ENCODE data around the gene TXNRD2.

DNA sequence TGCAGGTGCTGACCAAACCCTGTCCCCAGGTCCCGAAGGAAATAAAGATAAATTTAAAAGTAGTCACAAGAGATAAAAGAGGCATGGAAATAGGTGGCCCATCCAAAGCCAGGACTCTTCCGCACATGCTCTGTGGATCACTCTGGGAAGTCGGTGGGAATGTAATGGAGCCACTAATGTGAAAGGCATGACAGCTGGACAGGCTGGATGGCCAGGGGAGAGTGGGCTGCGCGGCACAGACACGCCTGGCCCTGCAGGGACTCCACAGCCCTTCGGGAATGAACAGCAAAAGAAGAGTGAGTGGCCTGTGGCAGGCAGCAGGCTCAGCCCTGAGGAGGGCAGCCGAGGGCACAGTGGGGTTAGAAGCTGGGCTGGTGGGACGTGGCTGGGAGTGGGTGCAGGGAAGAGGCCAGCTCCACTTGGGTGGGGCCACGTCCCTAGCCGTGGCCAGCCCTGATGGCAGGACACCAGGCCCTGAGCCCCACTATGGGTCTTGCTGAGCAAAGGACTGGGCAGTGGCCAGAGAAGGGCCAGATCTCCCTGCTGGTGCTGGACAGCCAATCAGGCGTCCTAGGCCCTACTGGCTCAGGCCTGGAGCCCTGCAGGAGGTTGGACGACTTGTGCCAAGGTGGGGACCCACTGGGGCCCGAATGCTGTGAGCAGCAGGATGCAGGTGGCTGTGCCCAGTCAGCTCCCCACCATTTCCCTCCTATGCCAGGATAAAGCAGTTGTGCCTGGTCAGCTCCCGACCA, 55.6 kb downstream of the TXNRD2 start:
- TF ChIP-seq CTCF (IDR thresholded peaks at IDR 0.05 in 2 of 3, conservative IDR thresholded peaks at IDR 0.05 in 1 of 3; ENCODE audit: control insufficient read depth in 2 of 3, extremely low read depth in 1 of 3, insufficient read depth in 1 of 3, low read depth in 3 of 3, low read length in 3 of 3) (no peak), KLF5 (IDR thresholded peaks at IDR 0.05; ENCODE audit: partially characterized antibody) (no peak), RBBP5 (conservative IDR thresholded peaks at IDR 0.05) (no peak), POLR2A (IDR thresholded peaks at IDR 0.05; ENCODE audit: low read depth, low read length) (no peak), TAF1 (IDR thresholded peaks at IDR 0.05; ENCODE audit: borderline replicate concordance, low read depth, low read length) (no peak), MEF2A (IDR thresholded peaks at IDR 0.05; ENCODE audit: insufficient read depth, low read depth, low read length) (no peak), CHD2 (IDR thresholded peaks at IDR 0.05; ENCODE audit: borderline replicate concordance, low read depth, low read length) (no peak), SRF (IDR thresholded peaks at IDR 0.05; ENCODE audit: low read depth in 2 of 2, low read length in 2 of 2) (no peak), RUNX3 (IDR thresholded peaks at IDR 0.05; ENCODE audit: low read length) (no peak)
